CD4-positive, alpha-beta T cell treated with Interleukin-15 for 4 hours (primary cell): ENCODE measurements around the gene ACTL8.

Experiments
- DNase-seq: peaks from one replicate; pipeline ENCODE4 v3.0.0-alpha.2; 2020; ENCODE audit warnings: low spot score

ACTL8 gene

GRCh38 chr1:17846341-17846740 lies 91.2 kb downstream of the ACTL8 start:
- no peak for DNase-seq

GRCh38 chr1:17847111-17847510 lies 92.0 kb downstream of the ACTL8 start:
- no peak for DNase-seq

- DNase-seq, result no peak
These were observed 94.1 kb downstream of the ACTL8 start for GRCh38 chr1:17849216-17849615.

GRCh38 chr1:17851056-17851455 lies 95.9 kb downstream of the ACTL8 start:
- DNase-seq, result no peak

GRCh38 chr1:17852383-17852782 lies 97.2 kb downstream of the ACTL8 start:
- DNase-seq, result no peak

- no peak for DNase-seq
These were observed 98.3 kb downstream of the ACTL8 start for GRCh38 chr1:17853241-17853935.

- DNase-seq, result no peak
These were observed 101.5 kb downstream of the ACTL8 start for GRCh38 chr1:17856496-17857108.

GRCh38 chr1:17857109-17857499 lies 102.0 kb downstream of the ACTL8 start:
- DNase-seq, result no peak

- DNase-seq, result no peak
These were observed 102.9 kb downstream of the ACTL8 start for GRCh38 chr1:17857996-17858395.

GRCh38 chr1:17860812-17861211 lies 105.7 kb downstream of the ACTL8 start:
- no peak for DNase-seq

GRCh38 chr1:17861685-17862084 lies 106.6 kb downstream of the ACTL8 start:
- no peak for DNase-seq

GRCh38 chr1:17862121-17862520 lies 107.0 kb downstream of the ACTL8 start:
- DNase-seq, result no peak

- no peak for DNase-seq
These were observed 111.0 kb downstream of the ACTL8 start for GRCh38 chr1:17865912-17866739.

GRCh38 chr1:17866740-17867029 lies 111.6 kb downstream of the ACTL8 start:
- no peak for DNase-seq

GRCh38 chr1:17867470-17867869 lies 112.3 kb downstream of the ACTL8 start:
- no peak for DNase-seq

GRCh38 chr1:17869815-17870214 lies 114.7 kb downstream of the ACTL8 start:
- no peak for DNase-seq

GRCh38 chr1:17870679-17871078 lies 115.5 kb downstream of the ACTL8 start:
- DNase-seq, result no peak

- no peak for DNase-seq
These were observed 118.0 kb downstream of the ACTL8 start for GRCh38 chr1:17873007-17873675.

GRCh38 chr1:17874231-17874630 lies 119.1 kb downstream of the ACTL8 start:
- DNase-seq, result no peak

GRCh38 chr1:17874710-17875109 lies 119.6 kb downstream of the ACTL8 start:
- DNase-seq, result no peak

GRCh38 chr1:17875171-17875881 lies 120.2 kb downstream of the ACTL8 start:
- DNase-seq, result no peak

- no peak for DNase-seq
These were observed 120.7 kb downstream of the ACTL8 start for GRCh38 chr1:17875882-17876280.
